SK-N-SH (cell line): ENCODE results near the gene ZMYM2.

Experiments used
- FOXM1 ChIP-seq: IDR thresholded peaks from 2 replicates; pipeline ENCODE4 v1.4.0; 2012; ENCODE audit warnings: low read depth, mild to moderate bottlenecking
- GABPA ChIP-seq: IDR thresholded peaks from 2 replicates; pipeline ENCODE4 v1.4.0; 2012; ENCODE audit warnings: low read depth, mild to moderate bottlenecking
- SIN3A ChIP-seq: IDR thresholded peaks from 2 replicates; pipeline ENCODE4 v1.6.1; 2012; ENCODE audit warnings: low read depth, mild to moderate bottlenecking, low read length, moderate library complexity, borderline replicate concordance
- TF ChIP-seq, protein P1 (sequence below): fragments of 200-600 bp; sonication (generic); IDR thresholded peaks from 2 replicates; pipeline ENCODE4 v1.6.1; 2017; ENCODE audit warnings: antibody characterized with exemption, mild to moderate bottlenecking, moderate library complexity

DNA sequence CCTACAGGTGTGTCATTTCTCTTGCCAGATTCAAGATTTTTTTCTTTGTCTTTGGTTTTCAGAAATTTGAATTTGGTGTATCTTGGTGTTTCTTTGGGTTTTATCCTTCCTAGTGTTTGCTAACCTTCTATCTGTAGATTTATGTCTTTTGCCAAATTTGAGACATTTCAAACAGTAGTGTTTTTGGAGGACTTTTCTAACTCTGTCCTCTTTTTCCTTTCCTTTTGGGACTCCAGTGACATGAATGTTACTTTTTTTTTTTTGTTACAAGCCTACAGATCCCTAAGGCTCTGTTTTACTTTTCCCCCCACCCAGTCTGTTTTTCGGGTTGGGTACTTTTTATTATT lies 58.8 kb downstream of the ZMYM2 start:
- TF ChIP-seq FOXM1 (no peak), GABPA (no peak), SIN3A (no peak)
- TF ChIP-seq, protein P1, sequence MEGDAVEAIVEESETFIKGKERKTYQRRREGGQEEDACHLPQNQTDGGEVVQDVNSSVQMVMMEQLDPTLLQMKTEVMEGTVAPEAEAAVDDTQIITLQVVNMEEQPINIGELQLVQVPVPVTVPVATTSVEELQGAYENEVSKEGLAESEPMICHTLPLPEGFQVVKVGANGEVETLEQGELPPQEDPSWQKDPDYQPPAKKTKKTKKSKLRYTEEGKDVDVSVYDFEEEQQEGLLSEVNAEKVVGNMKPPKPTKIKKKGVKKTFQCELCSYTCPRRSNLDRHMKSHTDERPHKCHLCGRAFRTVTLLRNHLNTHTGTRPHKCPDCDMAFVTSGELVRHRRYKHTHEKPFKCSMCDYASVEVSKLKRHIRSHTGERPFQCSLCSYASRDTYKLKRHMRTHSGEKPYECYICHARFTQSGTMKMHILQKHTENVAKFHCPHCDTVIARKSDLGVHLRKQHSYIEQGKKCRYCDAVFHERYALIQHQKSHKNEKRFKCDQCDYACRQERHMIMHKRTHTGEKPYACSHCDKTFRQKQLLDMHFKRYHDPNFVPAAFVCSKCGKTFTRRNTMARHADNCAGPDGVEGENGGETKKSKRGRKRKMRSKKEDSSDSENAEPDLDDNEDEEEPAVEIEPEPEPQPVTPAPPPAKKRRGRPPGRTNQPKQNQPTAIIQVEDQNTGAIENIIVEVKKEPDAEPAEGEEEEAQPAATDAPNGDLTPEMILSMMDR = no peak
